Measurements from ENCODE around the gene OR8D1.
"Not testable (repeated sequence)": the region's sequence is repeated elsewhere in the genome, so short reads cannot be mapped to it uniquely, and the experiment has no call there.

Gene OR8D1

DNA sequence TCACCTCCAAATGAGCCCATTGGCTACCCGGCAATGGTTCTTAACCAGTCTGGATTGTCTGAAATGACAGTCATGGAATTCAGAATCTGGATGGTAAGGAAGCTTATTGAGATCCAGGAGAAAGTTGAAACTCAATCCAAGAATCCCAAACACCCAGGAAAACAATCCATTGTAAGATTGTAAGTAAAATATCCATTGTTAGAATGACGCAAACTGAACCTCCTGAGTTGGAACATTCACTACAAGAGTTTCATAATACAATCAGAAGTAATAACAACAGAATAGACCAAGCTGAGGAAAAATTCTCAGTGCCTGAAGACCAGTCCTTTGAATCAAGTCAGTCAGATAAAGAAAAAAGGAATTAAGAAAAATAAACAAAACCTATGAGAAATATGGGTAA lies 35.5 kb downstream of the OR8D1 start:
- no peak for DNase-seq

DNA sequence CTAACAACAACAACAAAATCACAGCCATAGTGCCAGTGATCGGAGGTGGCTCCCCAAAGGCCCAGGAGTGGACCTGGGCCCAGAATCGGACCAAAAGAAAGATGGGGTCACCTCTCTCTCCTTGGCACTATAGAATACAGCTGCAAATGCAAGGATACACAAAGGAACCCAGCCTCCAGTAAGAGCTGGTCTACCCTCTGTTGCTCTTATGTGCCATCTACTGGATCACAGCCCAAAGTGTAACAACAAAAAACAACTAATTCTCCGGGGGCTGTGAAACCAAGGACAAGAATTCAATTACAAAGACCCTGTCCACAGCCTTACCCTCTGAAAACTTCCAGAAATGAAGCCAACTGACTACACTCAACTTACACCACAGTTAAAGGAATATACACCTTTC lies 35.9 kb downstream of the OR8D1 start:
- DNase-seq = no peak

DNA sequence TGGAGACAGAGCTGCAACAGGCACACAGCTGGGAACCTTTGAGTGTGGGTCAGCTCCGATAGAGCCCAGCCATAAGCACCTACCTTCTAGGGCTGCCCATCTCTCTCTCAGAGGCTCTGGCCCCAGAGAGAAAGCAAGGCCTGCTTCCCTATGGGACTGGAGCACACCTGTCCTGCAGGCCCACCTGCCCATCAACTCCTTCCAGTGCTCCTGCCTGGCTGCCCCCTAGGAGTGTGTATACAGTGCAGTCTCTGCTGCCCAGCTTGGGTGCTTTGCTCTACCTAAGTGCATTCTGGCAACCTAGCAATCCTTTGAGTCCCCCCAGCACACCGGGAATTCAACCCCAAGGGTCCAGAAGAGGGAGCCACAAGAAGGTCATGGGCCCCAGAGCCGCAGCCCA lies 36.5 kb downstream of the OR8D1 start:
- DNase-seq = no peak

DNA sequence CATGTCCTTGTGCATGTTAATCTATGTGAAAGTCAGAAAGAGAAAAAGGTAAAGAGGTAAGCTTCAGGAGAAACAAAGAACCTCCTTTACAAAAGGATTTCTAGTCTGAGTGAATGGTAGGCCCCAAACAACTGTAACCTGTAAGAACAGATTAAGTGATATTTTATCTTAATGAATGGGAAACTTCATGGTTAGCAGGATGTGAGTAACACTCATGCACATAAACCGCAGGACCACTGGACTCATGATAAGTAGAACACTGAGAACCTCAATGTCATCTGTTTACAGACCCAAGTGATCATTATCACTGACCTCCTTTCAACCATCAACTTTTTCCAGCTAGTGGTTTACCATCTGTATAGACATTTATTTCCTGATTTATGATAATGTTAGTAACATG lies 37.7 kb downstream of the OR8D1 start:
- DNase-seq = no peak

DNA sequence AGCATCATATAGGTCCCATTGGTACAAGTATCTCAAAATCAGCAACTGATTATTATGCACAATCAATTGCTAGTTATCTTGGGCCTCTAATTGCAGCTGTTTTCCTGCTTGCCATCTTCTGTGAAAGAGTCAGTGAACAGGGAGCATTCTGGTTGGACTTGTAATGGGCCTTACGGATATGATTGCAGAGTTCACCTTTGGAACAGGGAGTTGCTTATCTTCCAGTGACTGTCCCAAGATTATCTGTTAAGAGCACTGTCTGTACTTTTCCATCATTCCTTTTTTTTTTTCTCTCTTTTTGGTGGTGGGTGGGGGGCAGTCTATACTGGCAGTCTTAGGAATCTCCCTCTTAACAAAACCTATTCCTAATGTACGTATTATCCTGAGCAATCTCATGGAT lies 39.7 kb downstream of the OR8D1 start:
- DNase-seq = no peak

DNA sequence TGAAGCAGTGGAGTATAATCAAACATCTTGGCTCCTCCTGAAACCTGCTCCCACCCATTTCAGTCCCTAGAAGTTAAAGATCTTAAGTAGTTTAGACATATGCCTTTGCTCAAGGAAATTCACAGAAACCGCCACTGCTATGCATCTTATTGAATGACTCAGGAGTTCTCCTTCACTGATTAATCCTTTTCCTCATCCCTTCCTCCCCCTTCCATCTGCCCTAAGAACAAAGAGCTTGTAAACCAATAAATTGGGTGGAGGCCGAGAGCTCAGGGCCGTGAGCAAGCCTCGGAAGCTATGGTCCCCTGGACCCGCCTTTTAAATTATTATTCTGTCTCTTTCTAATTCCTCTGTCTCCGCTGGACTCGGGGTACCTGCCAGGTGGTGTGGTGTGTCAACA lies 42.9 kb downstream of the OR8D1 start:
- not testable (repeated sequence) for DNase-seq

DNA sequence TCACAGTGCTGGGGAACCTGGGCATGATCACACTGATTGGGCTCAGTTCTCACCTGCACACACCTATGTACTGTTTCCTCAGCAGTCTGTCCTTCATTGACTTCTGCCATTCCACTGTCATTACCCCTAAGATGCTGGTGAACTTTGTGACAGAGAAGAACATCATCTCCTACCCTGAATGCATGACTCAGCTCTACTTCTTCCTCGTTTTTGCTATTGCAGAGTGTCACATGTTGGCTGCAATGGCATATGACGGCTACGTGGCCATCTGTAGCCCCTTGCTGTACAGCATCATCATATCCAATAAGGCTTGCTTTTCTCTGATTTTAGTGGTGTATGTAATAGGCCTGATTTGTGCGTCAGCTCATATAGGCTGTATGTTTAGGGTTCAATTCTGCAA lies 48.7 kb downstream of the OR8D1 start:
- not testable (repeated sequence) for DNase-seq

DNA sequence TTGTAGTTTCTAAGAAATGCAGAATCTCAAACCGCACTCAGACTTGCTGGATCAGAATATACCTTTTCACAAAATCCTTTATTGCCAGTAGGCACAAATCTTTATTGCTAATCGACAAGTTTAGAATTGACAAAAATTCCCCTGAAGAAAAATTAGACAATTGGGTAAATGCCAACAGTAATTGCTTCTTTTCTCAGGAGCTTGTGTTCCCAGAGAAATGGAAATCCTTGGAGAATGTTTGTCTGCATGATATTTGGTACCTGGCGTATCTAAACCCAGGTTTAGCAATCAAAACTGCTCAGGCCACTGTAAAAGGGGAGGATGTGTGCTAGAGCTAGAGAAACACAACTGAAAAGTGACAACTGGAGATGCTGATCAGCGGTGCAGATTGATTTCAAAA lies 57.7 kb downstream of the OR8D1 start, which contains the start of gene OR8G5:
OR8G5 (plus strand) TSS at position 301 of the 400 bp plus-strand sequence. CDS start 8,556 bp downstream, outside the sequence.
- DNase-seq = no peak
